Stimulated activated naive CD4-positive, alpha-beta T cell (primary cell): ENCODE data around the gene ZRANB1.

Experiments
- DNase-seq, 6 experiments: peaks; one replicate each; lab custom pipeline; 2025; lab: John Stamatoyannopoulos, UW

ZRANB1 gene

GRCh38 chr10:125018576-125019143, 76.7 kb downstream of the ZRANB1 start:
- DNase-seq: no peak

GRCh38 chr10:125020386-125020785, 78.5 kb downstream of the ZRANB1 start:
- DNase-seq: no peak

DNA sequence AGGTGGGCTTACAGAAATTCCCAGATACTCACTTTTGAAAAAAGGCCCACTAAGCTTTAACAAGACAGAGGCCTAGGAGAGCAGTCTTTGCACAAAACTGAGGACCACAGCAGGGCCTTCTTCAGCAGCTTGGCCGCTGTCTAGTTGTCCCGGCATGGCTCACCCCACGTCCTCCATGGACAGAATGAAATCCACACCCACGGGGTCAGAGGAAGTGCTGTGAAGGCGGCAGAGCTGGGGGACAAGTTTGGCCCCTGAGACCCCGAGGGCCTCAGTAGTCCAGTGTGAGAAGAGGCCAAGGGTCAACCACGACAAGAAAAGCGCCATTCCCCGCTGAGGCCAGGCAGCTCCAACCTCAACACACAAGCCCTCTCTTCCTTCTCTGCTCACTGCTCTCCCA, 78.9 kb downstream of the ZRANB1 start:
- no peak for DNase-seq

DNA sequence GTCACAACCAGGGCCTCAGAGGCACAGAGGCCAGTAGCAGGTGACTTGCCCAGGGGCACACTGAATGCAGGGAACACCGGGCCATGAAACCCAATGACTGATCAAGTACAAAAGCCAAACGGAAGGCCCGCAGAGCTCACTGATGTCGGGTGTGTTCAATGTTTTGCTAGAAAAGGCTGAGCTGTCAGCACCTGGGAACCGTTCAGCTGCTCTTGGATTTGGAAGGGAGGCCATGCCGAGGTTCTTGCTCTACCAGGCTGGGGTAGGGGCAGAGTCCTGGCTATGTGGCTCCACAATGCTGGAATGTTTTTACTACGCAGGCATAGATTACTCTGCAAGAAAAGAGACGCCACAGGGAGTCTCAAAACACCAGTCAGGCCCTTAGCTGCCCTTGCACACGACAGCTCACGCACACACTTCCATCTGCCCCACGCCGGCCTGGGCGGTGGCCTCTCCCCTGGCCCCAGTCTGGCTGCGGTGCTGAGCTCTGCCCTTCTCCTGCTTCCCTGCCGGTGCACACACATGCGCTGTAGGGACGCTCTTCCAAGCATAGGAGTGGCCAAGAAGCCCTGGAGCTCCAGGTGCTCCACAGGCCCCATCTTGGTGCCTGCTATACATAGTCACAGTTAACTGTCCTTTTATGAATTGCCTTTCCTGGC, 79.9 kb downstream of the ZRANB1 start:
- DNase-seq: no peak

DNA sequence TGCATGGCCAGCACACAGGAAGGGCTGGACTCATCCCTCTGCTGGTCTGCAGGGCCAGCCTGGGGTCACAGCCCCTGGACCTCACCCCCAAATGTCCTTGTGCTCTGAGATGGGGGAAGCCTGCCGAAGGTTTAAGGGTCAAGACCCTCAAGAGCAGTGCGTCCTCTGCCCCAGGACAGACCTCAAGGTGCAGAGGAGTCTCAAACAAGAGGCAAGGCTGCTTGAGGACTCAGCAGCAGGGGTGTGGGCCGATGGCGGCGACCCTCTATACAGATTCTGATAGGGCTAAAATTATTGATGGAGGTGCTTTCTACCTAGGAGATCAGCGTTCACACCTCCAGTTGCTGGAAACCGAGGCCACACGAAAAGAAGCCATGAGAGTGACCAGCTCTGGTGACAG, 80.7 kb downstream of the ZRANB1 start:
- DNase-seq: no peak

DNA sequence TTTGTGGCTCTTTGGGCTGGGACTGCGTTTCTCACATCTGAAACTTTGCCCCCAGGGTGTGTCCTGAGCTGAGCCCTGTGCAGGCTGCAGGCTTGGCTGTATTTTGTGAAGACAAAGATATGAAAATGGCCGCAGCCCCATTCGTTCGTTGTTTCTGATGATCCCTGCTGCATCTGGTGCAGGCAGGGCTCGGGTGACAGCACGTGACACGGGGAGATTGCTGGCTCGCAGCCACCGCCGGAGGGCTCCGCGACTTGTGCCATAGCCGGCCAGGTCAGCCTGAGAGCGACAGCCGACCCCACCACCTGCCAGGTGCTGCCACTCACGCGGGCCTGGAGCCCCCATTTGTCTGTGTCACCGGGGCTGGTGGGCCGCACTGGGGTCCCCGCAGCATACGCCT, 81.3 kb downstream of the ZRANB1 start:
- no peak for DNase-seq

- DNase-seq: no peak
These were observed 82.1 kb downstream of the ZRANB1 start for GRCh38 chr10:125023862-125024496.

DNA sequence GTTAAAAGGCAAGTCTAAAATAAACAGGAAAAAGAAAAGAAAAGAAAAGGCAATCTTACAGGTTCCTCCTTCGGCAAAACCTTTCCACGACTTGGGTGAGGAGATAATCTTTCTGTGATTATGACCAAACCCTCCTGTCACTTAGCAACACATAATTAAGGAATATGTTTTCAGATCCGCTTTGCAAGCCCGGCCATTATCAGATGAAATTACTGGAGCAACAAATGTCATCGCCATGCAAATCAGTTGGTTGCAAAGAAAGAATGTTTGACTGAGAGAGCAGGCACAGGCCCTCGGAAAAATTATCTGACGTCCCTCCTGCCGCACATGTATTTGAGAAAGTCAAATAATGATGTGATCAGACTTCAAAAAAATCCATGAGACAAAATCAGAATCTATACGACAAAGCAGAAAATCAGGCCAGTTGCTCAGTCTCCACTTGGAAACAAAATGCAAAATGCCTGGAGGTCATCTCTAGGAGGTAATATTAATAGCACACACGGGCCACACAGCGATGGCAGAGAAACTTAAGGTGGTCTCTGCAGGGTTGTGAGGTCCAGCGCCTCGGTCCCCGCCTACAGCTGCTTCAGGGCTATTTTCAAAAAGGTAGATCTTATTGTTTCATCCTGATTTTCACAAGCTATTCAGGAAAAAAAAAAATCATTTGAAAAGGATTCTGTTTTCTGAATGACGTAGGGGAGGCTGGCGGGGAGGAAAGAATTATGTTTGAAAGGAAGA, 82.7 kb downstream of the ZRANB1 start:
- DNase-seq: no peak

DNA sequence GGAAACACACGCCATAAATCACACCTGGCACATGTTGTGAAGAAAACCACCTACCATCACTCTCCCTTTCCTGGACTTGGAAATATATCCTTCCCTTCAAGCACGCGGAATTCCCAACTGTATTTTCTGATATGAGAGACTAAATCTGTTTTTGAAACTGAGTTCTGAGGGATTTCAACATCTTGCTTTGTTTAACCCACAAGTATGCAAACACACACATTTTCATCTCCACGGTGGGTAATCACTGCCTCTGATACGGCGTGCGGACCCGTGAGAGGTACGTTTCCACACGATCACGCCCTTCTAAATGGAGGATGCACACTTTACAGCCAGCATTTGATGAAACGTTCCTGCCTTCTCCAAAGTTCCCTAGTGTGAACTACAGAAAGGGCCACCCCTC, 83.4 kb downstream of the ZRANB1 start:
- DNase-seq: no peak

GRCh38 chr10:125026036-125026931, 84.4 kb downstream of the ZRANB1 start:
- no peak for DNase-seq

DNA sequence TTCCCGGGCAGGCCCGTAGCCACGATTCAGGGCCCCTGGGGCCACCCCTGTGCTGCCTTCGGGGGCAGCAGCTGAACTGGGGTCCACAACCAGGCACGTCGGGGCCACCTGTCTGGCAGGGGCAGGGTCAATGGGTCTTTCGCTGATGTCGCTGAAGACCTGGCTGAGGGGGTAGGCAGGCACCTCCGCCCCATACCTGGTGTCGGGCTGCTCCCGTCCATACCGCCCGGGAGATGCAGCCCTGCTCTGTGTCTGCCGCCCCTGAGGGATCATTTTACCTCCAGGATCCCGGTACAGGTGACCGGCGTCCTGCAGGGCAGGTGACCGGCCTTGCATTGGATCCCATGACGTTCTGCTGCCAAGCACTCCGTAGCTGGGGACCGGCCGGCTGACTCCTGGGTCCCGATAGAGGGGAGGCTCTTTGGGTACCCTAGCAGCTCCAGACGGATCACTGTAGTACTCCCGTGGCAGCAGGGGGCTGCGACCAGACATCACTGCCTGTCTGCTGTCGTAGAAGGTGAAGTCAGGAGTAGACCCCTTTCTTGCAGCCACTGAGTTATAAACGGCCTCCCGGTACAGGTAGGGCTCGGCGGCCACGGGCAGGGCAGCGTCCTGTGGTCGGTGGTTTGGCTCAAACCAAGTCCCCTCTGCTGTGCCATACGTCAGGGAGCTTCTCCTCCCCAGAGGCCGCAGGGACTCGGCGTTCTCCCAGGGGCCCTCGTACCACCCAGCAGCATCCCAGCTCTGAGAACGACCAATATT, 85.2 kb downstream of the ZRANB1 start:
- no peak for DNase-seq

DNA sequence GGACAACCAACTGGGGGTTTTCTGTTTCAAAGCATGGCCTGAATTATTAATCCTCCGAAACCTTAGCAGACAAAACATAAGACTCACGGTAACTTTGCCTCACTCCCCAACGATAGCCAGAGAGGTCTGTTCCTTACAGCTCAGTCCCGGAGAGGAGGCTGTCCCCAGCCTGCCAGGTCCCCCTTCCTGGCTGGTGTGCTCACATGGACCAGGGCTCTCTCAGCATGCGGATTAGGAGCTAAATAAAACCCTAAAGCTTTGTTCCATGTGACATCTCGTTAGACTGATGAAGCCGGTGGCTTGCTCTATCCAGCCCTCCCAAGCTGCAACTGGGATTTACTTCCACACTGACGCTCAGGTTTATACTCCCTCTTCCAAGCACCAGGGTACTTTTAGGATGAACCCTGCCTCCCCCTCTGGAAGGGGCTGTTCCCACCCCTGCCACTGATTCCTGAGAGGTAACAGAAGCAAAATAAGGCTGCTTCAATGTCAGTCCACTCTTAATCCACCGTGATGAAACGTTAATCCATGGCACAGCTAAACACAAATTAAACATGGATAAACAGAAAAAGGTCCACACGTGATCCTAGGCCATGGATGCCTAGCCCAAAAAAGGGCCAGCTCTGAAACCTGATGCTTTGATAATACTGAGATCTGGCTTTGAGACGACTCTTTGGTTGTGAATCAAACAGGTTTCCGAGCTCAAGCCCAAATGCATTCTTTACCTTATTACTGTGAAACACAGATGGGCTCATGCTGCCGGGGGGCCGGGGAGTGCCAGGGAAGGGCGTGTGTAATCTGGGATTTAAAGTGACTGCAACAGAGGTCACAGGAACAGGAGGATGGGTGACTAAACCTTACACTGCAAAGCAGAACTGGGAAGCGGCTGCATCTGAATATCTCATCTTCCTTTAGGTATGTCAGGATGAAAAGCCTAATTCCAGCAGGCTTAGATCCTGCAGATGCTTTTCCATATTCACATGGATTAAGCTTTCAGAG, 86.2 kb downstream of the ZRANB1 start:
- DNase-seq: no peak

DNA sequence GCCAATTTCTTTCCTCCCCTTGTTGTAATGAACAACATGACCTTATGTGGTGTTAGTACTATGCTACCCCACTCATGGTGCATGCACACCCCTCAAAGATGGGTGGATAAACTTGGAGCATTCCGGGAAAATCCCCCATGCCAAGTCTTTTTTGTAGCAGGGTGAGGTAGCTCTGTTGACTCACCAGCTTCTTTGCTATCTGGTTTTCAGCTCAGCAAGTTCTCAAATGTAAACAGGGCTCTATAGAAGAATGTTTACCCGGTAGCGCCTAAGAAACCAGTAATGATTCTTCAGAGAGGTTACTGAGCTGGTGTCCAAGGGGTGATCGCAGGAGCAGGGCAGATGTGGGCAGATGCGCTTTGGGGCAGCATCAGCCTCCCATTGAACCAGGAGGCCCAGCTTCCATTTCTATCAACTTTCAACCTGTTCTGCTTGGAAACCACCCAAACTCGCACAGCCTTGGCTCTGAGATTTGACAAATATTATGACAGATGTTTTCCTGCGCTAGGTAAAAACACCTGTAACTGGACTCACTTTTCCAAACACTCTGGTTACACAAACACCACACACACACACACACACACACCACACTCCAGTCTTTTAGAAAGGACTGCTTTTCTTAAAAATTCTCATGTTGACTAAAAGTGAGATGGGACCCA, 87.8 kb downstream of the ZRANB1 start:
- DNase-seq: no peak

- DNase-seq: no peak
These were observed 88.8 kb downstream of the ZRANB1 start for GRCh38 chr10:125030567-125031197.

GRCh38 chr10:125032474-125033020, 90.6 kb downstream of the ZRANB1 start:
- DNase-seq: no peak

GRCh38 chr10:125033146-125033924, 91.4 kb downstream of the ZRANB1 start:
- DNase-seq: no peak

GRCh38 chr10:125034675-125035074, 92.8 kb downstream of the ZRANB1 start:
- no peak for DNase-seq

- no peak for DNase-seq
These were observed 93.2 kb downstream of the ZRANB1 start for GRCh38 chr10:125035136-125035535.
